Measurements from ENCODE around the gene BMPER. TPM values are rescaled to one million over a fixed set of nuclear protein-coding genes. Genes with fewer than 3 reads are reported as not detected.

The BMPER gene
- polyA plus RNA-seq, 1 donor from 2014 or later, result 2.1 TPM

DNA sequence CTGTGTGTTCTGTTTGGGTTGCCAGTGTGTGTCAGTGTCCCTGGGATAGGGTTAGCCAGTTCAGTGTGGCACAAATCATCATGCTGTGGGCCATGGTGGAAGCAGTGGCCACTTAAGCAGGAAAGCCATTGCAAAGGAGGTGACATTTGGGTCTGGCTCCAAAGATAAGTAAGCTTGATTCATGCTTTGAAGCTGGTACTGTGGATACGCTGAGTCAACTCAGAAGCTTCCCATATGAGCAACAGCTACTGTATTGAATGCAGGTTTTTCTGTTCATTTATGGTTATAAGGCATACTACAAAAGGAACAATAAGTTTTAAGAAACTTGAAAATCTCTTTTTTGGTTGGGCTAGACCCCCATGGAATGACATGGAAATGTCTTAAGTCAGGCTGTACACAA, 143.1 kb downstream of the BMPER start:
- Histone ChIP-seq H3K4me2 (ENCODE audit: low read length) (no peak overlapping the region), H3K27ac (ENCODE audit: low read length) (no peak overlapping the region), H3K36me3 (ENCODE audit: insufficient read depth, low read length) (no peaks in the 10 kb centered on the region), H3K27me3 (ENCODE audit: insufficient read depth, low read depth, low read length) (no peaks in the 10 kb centered on the region), H3K4me3 (ENCODE audit: low read length) (no peak overlapping the region), H3F3A (ENCODE audit: insufficient read depth, low read length, poor library complexity, severe bottlenecking) (no peaks in the 10 kb centered on the region), H3K9me3 (ENCODE audit: low read length) (no peaks in the 10 kb centered on the region), H3K9me2 (ENCODE audit: insufficient read depth, low read length) (no peaks in the 10 kb centered on the region), H3K9ac (ENCODE audit: low read length) (no peak overlapping the region), H3K79me2 (replicated peaks; ENCODE audit: insufficient read depth, low read length) (no peaks in the 10 kb centered on the region), H4K20me1 (ENCODE audit: insufficient read depth) (no peaks in the 10 kb centered on the region), H2AFZ (ENCODE audit: low read depth, low read length) (no peak overlapping the region)
- TF ChIP-seq, protein P1, sequence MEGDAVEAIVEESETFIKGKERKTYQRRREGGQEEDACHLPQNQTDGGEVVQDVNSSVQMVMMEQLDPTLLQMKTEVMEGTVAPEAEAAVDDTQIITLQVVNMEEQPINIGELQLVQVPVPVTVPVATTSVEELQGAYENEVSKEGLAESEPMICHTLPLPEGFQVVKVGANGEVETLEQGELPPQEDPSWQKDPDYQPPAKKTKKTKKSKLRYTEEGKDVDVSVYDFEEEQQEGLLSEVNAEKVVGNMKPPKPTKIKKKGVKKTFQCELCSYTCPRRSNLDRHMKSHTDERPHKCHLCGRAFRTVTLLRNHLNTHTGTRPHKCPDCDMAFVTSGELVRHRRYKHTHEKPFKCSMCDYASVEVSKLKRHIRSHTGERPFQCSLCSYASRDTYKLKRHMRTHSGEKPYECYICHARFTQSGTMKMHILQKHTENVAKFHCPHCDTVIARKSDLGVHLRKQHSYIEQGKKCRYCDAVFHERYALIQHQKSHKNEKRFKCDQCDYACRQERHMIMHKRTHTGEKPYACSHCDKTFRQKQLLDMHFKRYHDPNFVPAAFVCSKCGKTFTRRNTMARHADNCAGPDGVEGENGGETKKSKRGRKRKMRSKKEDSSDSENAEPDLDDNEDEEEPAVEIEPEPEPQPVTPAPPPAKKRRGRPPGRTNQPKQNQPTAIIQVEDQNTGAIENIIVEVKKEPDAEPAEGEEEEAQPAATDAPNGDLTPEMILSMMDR (IDR thresholded peaks at IDR 0.05; ENCODE audit: poor library complexity, severe bottlenecking), result no peak
- TF ChIP-seq TAF1 (IDR thresholded peaks at IDR 0.05; ENCODE audit: low read depth) (no peak), EP300 (conservative IDR thresholded peaks at IDR 0.05; ENCODE audit: poor library complexity, severe bottlenecking) (no peak), SMC3 (conservative IDR thresholded peaks at IDR 0.05; ENCODE audit: poor library complexity) (no peak), MXI1 (conservative IDR thresholded peaks at IDR 0.05; ENCODE audit: poor library complexity, severe bottlenecking) (no peak), RAD21 (conservative IDR thresholded peaks at IDR 0.05) (no peak), POLR2AphosphoS5 (IDR thresholded peaks at IDR 0.05) (no peak), EZH2 (IDR thresholded peaks at IDR 0.05; ENCODE audit: borderline replicate concordance, insufficient read depth, low read length, poor library complexity, severe bottlenecking) (no peak)
- TF ChIP-seq, protein P2, sequence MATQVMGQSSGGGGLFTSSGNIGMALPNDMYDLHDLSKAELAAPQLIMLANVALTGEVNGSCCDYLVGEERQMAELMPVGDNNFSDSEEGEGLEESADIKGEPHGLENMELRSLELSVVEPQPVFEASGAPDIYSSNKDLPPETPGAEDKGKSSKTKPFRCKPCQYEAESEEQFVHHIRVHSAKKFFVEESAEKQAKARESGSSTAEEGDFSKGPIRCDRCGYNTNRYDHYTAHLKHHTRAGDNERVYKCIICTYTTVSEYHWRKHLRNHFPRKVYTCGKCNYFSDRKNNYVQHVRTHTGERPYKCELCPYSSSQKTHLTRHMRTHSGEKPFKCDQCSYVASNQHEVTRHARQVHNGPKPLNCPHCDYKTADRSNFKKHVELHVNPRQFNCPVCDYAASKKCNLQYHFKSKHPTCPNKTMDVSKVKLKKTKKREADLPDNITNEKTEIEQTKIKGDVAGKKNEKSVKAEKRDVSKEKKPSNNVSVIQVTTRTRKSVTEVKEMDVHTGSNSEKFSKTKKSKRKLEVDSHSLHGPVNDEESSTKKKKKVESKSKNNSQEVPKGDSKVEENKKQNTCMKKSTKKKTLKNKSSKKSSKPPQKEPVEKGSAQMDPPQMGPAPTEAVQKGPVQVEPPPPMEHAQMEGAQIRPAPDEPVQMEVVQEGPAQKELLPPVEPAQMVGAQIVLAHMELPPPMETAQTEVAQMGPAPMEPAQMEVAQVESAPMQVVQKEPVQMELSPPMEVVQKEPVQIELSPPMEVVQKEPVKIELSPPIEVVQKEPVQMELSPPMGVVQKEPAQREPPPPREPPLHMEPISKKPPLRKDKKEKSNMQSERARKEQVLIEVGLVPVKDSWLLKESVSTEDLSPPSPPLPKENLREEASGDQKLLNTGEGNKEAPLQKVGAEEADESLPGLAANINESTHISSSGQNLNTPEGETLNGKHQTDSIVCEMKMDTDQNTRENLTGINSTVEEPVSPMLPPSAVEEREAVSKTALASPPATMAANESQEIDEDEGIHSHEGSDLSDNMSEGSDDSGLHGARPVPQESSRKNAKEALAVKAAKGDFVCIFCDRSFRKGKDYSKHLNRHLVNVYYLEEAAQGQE (IDR thresholded peaks at IDR 0.05; ENCODE audit: borderline replicate concordance), result no peak

- no peaks in the 10 kb centered on the region for H3K36me3 ChIP-seq (ENCODE audit: insufficient read depth, low read length)
- no peaks in the 10 kb centered on the region for H3K79me2 ChIP-seq (replicated peaks; ENCODE audit: insufficient read depth, low read length)
- no peak for TF ChIP-seq TAF1 (IDR thresholded peaks at IDR 0.05; ENCODE audit: low read depth)
- TF ChIP-seq, protein P2 (IDR thresholded peaks at IDR 0.05; ENCODE audit: borderline replicate concordance), result no peak
- TF ChIP-seq MXI1 (conservative IDR thresholded peaks at IDR 0.05; ENCODE audit: poor library complexity, severe bottlenecking), result no peak
- no peak for TF ChIP-seq SMC3 (conservative IDR thresholded peaks at IDR 0.05; ENCODE audit: poor library complexity)
- TF ChIP-seq EZH2 (IDR thresholded peaks at IDR 0.05; ENCODE audit: borderline replicate concordance, insufficient read depth, low read length, poor library complexity, severe bottlenecking), result no peak
- no peak for TF ChIP-seq EP300 (conservative IDR thresholded peaks at IDR 0.05; ENCODE audit: poor library complexity, severe bottlenecking)
- no peak for TF ChIP-seq RAD21 (conservative IDR thresholded peaks at IDR 0.05)
- TF ChIP-seq, protein P1 (IDR thresholded peaks at IDR 0.05; ENCODE audit: poor library complexity, severe bottlenecking), result no peak
- no peak for TF ChIP-seq POLR2AphosphoS5 (IDR thresholded peaks at IDR 0.05)
- no peak overlapping the region for H3K9ac ChIP-seq (ENCODE audit: low read length)
- H3K27me3 ChIP-seq (ENCODE audit: insufficient read depth, low read depth, low read length), result no peaks in the 10 kb centered on the region
- no peak overlapping the region for H3K27ac ChIP-seq (ENCODE audit: low read length)
- H3K9me3 ChIP-seq (ENCODE audit: low read length), result no peaks in the 10 kb centered on the region
- H3K9me2 ChIP-seq (ENCODE audit: insufficient read depth, low read length), result no peaks in the 10 kb centered on the region
- H3K4me2 ChIP-seq (ENCODE audit: low read length), result no peak overlapping the region
- no peaks in the 10 kb centered on the region for H3F3A ChIP-seq (ENCODE audit: insufficient read depth, low read length, poor library complexity, severe bottlenecking)
- H2AFZ ChIP-seq (ENCODE audit: low read depth, low read length), result no peak overlapping the region
- H4K20me1 ChIP-seq (ENCODE audit: insufficient read depth), result no peaks in the 10 kb centered on the region
- H3K4me3 ChIP-seq (ENCODE audit: low read length), result no peak overlapping the region
These were observed 148.7 kb downstream of the BMPER start for GRCh38 chr7:34054075-34054474.

Data from neural cell (in vitro differentiated cells).